Measurements from ENCODE around the gene MAP3K21. TPM values are rescaled to one million over a fixed set of nuclear protein-coding genes. Genes with fewer than 3 reads are reported as not detected.

Gene MAP3K21
- total and polyA plus RNA-seq, 7 donors, result 0.04 to 0.49 (median 0.13) TPM

DNA sequence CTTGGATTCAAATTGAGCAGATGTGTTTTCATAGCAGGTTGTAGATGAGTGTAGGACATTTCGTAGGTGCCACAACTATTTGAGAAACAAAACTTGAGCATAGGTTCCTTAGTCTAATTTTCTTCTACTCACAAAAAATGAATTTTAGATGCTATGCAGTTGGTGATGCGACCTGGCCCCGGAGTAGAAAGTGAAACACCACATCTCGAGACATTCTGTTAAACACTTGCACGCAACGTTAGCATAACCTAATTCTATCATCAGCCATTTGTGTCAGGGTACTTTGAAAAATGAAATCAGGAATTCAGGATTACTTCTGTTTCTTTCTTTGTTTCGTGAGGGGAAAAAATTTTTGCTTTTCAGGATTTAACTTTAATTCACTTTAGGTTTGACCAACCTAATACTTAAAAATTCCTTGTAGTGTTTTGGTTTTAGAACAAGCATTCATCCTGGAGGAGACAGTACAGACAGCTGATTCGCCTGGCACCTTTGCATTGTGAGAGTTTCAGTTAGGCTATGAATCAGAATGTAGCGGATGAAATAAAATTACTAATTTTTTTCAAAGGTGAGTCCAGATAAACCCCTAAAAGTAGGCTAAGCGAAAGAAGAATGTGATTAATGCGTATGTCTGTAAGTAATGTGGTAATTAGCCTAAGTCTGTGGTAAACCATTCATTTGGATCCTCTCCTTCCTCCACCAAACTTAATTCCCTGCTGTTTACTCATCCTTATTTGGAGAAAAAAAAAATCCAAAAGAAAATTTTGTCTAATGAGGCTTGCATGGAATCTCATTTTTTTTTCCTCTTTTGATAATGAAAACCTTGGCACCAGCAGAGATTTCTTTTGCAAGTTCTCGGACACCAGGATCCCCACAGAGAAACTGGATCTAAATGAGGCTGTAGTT, 44.9 kb downstream of the MAP3K21 start:
- DNase-seq (no peak), ATAC-seq (no peak)
- intact Hi-C loops (cut with DNase I), result no loop called here
- H3K9me3 ChIP-seq, result no peaks in the 10 kb centered on the region
- no peak overlapping the region for H3K27ac ChIP-seq
- H3K4me3 ChIP-seq, result no peak overlapping the region
- TF ChIP-seq, protein P1, sequence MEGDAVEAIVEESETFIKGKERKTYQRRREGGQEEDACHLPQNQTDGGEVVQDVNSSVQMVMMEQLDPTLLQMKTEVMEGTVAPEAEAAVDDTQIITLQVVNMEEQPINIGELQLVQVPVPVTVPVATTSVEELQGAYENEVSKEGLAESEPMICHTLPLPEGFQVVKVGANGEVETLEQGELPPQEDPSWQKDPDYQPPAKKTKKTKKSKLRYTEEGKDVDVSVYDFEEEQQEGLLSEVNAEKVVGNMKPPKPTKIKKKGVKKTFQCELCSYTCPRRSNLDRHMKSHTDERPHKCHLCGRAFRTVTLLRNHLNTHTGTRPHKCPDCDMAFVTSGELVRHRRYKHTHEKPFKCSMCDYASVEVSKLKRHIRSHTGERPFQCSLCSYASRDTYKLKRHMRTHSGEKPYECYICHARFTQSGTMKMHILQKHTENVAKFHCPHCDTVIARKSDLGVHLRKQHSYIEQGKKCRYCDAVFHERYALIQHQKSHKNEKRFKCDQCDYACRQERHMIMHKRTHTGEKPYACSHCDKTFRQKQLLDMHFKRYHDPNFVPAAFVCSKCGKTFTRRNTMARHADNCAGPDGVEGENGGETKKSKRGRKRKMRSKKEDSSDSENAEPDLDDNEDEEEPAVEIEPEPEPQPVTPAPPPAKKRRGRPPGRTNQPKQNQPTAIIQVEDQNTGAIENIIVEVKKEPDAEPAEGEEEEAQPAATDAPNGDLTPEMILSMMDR (IDR thresholded peaks at IDR 0.05), result no peak
- 83 to 87% (median 86%) methylated on average over 12 of the region's 12 CpGs for WGBS, 3 donors
- H3K4me1 ChIP-seq, result no peaks in the 10 kb centered on the region
- no peaks in the 10 kb centered on the region for H3K27me3 ChIP-seq (ENCODE audit: insufficient read depth in 3 of 3, low read length in 2 of 3)
- no peaks in the 10 kb centered on the region for H3K36me3 ChIP-seq (ENCODE audit: insufficient read depth in 1 of 2, low read depth in 1 of 2)

DNA sequence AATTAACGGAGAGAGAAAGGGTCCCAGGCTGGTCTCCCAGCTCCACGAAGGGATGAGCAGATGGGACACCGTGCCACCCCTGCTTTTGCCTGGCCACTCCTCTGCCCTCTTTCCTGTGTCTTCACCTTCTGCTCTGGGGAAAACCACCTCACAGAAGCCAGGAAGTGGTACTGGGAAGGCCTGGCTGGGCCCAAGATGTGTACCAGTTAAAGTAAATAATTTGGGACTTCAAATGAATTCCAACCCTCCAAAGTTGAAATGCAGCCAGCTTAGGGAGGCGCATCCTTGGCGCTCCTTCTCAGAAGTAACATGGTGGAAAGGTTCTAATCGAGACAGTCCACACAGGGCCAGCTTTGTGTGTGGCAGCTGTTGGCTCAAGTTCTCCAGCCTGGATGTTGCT, 45.7 kb downstream of the MAP3K21 start:
- H3K4me3 ChIP-seq, result no peak overlapping the region
- no peaks in the 10 kb centered on the region for H3K4me1 ChIP-seq
- no peaks in the 10 kb centered on the region for H3K9me3 ChIP-seq
- H3K36me3 ChIP-seq (ENCODE audit: insufficient read depth in 1 of 2, low read depth in 1 of 2), result no peaks in the 10 kb centered on the region
- no peaks in the 10 kb centered on the region for H3K27me3 ChIP-seq (ENCODE audit: insufficient read depth in 3 of 3, low read length in 2 of 3)
- DNase-seq (no peak), ATAC-seq (no peak)
- 75 to 84% (median 78%) methylated on average over 6 of the region's 6 CpGs for WGBS, 3 donors
- intact Hi-C loops (cut with DNase I), result no loop called here
- TF ChIP-seq, protein P1 (IDR thresholded peaks at IDR 0.05), result no peak
- H3K27ac ChIP-seq, result no peak overlapping the region

DNA sequence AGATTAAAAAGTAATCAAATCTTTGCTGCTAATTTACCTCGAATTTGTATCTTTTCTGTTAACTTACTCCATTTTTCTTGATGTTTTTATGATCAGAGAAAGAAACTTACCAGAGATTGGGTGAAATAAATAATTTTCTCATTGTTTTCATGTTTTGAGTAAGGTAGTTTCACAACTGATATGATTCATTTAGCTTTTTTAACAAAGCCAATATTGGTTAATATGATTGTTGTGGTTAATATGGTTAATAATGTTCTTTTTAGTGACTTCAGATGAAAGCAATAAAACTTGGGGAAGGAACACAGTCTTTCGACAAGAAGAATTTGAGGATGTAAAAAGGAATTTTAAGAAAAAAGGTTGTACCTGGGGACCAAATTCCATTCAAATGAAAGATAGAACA, 48.1 kb downstream of the MAP3K21 start:
- intact Hi-C loops (cut with DNase I), result no loop called here
- 67 to 83% (median 75%) methylated on average over 2 of the region's 2 CpGs for WGBS, 3 donors
- ATAC-seq, result no peak

GRCh38 chr1:233376382-233377110, 49.0 kb downstream of the MAP3K21 start:
- TF ChIP-seq, protein P1 (IDR thresholded peaks at IDR 0.05), result no peak
- DNase-seq, result no peak
- H3K9me3 ChIP-seq, result no peaks in the 10 kb centered on the region
- H3K27ac ChIP-seq, result no peak overlapping the region
- intact Hi-C loops (cut with DNase I), result no loop called here
- no peak overlapping the region for H3K4me3 ChIP-seq
- ATAC-seq, result no peak
- H3K4me1 ChIP-seq, result no peaks in the 10 kb centered on the region
- 61 to 66% (median 62%) methylated on average over 5 of the region's 5 CpGs for WGBS, 3 donors
- no peaks in the 10 kb centered on the region for H3K27me3 ChIP-seq (ENCODE audit: insufficient read depth in 3 of 3, low read length in 2 of 3)
- H3K36me3 ChIP-seq (ENCODE audit: insufficient read depth in 1 of 2, low read depth in 1 of 2), result no peaks in the 10 kb centered on the region

More for the DNA sequence above, 48.1 kb downstream of the MAP3K21 start:
- TF ChIP-seq, protein P1 (IDR thresholded peaks at IDR 0.05), result no peak
- Histone ChIP-seq H3K4me1 (no peaks in the 10 kb centered on the region), H3K27ac (no peak overlapping the region), H3K36me3 (ENCODE audit: insufficient read depth in 1 of 2, low read depth in 1 of 2) (no peaks in the 10 kb centered on the region), H3K9me3 (no peaks in the 10 kb centered on the region), H3K4me3 (no peak overlapping the region), H3K27me3 (ENCODE audit: insufficient read depth in 3 of 3, low read length in 2 of 3) (no peaks in the 10 kb centered on the region)
- no peak for DNase-seq

Data from psoas muscle (tissue), 8 donors.